ENCODE data around the gene DMBT1. TPM values are rescaled to one million over a fixed set of nuclear protein-coding genes. Genes with fewer than 3 reads are reported as not detected.
A peak's percentile ranks its signal among the peaks of the same experiment; 100 is the strongest.

Gene DMBT1
- total RNA-seq, 1 donor from 2014 or later: not detected

GRCh38 chr10:122673269-122673668 is 112.7 kb downstream of the DMBT1 start:
- TF ChIP-seq CTCF (conservative IDR thresholded peaks at IDR 0.05; ENCODE audit: low read depth, low read length): no peak
- no peak overlapping the region for H3K4me3 ChIP-seq (ENCODE audit: low read depth, low read length)
- DNase-seq (ENCODE audit: low read depth): no peak

GRCh38 chr10:122673731-122674130 is 113.2 kb downstream of the DMBT1 start:
- no peak for TF ChIP-seq CTCF (conservative IDR thresholded peaks at IDR 0.05; ENCODE audit: low read depth, low read length)
- H3K4me3 ChIP-seq (ENCODE audit: low read depth, low read length): no peak overlapping the region
- no peak for DNase-seq (ENCODE audit: low read depth)

GRCh38 chr10:122674781-122675180 is 114.2 kb downstream of the DMBT1 start:
- no peak for DNase-seq (ENCODE audit: low read depth)
- H3K4me3 ChIP-seq (ENCODE audit: low read depth, low read length): no peak overlapping the region
- TF ChIP-seq CTCF (conservative IDR thresholded peaks at IDR 0.05; ENCODE audit: low read depth, low read length): no peak

GRCh38 chr10:122675278-122675677 is 114.7 kb downstream of the DMBT1 start:
- TF ChIP-seq CTCF (conservative IDR thresholded peaks at IDR 0.05; ENCODE audit: low read depth, low read length): no peak
- H3K4me3 ChIP-seq (ENCODE audit: low read depth, low read length): no peak overlapping the region
- DNase-seq (ENCODE audit: low read depth): no peak

- no peak overlapping the region for H3K4me3 ChIP-seq (ENCODE audit: low read depth, low read length)
- DNase-seq (ENCODE audit: low read depth): no peak
- TF ChIP-seq CTCF (conservative IDR thresholded peaks at IDR 0.05; ENCODE audit: low read depth, low read length): no peak
Measured at GRCh38 chr10:122678266-122678665, 117.7 kb downstream of the DMBT1 start.

GRCh38 chr10:122682522-122682921 is 122.0 kb downstream of the DMBT1 start:
- no peak overlapping the region for H3K4me3 ChIP-seq (ENCODE audit: low read depth, low read length)
- no peak for TF ChIP-seq CTCF (conservative IDR thresholded peaks at IDR 0.05; ENCODE audit: low read depth, low read length)
- no peak for DNase-seq (ENCODE audit: low read depth)

GRCh38 chr10:122688293-122688989 is 127.9 kb downstream of the DMBT1 start:
- TF ChIP-seq CTCF (conservative IDR thresholded peaks at IDR 0.05; ENCODE audit: low read depth, low read length): peak; percentile 17
- no peak overlapping the region for H3K4me3 ChIP-seq (ENCODE audit: low read depth, low read length)
- no peak for DNase-seq (ENCODE audit: low read depth)

Measured in epithelial cell of proximal tubule (primary cell).